Measurements from ENCODE around the gene NHEJ1. TPM values are rescaled to one million over a fixed set of nuclear protein-coding genes. Genes with fewer than 3 reads are reported as not detected.

The NHEJ1 gene
- total and polyA plus RNA-seq, 2 of the 13 experiments (the other 11 are each of a cell fraction or from before 2014, with no cell fraction given), result 30.0 to 30.7 TPM

- CTCF ChIA-PET (ENCODE audit: low intra/inter-chr PET ratio, low total read pairs), result no interaction called here
- H3K9me3 ChIP-seq (ENCODE audit: low read length), result no peaks in the 10 kb centered on the region
- H2AFZ ChIP-seq (ENCODE audit: low read length), result no peak overlapping the region
- no peak for FAIRE-seq
- no peaks in the 10 kb centered on the region for H3K36me3 ChIP-seq (replicated peaks in 1 of 2; ENCODE audit: control insufficient read depth in 1 of 2, insufficient read depth in 2 of 2, low read length in 2 of 2)
- no peak for DNase-seq (ENCODE audit: low spot score)
- no peak overlapping the region for H3K9ac ChIP-seq (ENCODE audit: insufficient read depth, low read depth, low read length)
- H3K4me3 ChIP-seq (replicated peaks in 1 of 3; ENCODE audit: insufficient read depth in 1 of 3, low read depth in 2 of 3, low read length in 3 of 3), result no peak overlapping the region
- in situ Hi-C loops (cut with HindIII; ENCODE audit: extremely low pct_ligation_motif_present, low pct_unique_long_range_greater_than_20kb) (no loop called here), intact Hi-C loops (cut with micrococcal nuclease; ENCODE audit: unreplicated experiment) (no loop called here)
- no peaks in the 10 kb centered on the region for H3K27me3 ChIP-seq (ENCODE audit: control insufficient read depth in 1 of 2, insufficient read depth in 2 of 2, low read length in 2 of 2)
- peak overlapping the region; percentile 41 for H3K4me2 ChIP-seq (ENCODE audit: low read depth, low read length)
- TF ChIP-seq KDM1A (CRISPR knock-in tag; IDR thresholded peaks at IDR 0.05) (no peak), REPIN1 (CRISPR knock-in tag; IDR thresholded peaks at IDR 0.05; ENCODE audit: borderline replicate concordance, low read depth) (0 out of 2 replicates have a peak, but pooled peaks have one; percentile 19), SNAPC2 (CRISPR knock-in tag; IDR thresholded peaks at IDR 0.05) (0 out of 2 replicates have a peak, but pooled peaks have one; percentile 41)
- WGBS (ENCODE audit: low lambda C conversion rate), result 86% methylated on average over 9 of the region's 9 CpGs
- H4K20me1 ChIP-seq (ENCODE audit: insufficient read depth, low read length), result no peaks in the 10 kb centered on the region
- BruUV-seq (replicated peaks), result no TSS peak
- peaks cover 84% of the 10 kb centered on the region for H3K4me1 ChIP-seq (ENCODE audit: insufficient read depth, low read length)
- POLR2A ChIA-PET, result interaction anchor here (1.4 to 2.4 kb wide), 2 partner anchors 31 to 54 kb away, joined by 3 to 16 read pairs; no protein-coding TSS in a partner anchor
- ATAC-seq, result no peak
- no peak overlapping the region for H3K27ac ChIP-seq (ENCODE audit: extremely low read length, insufficient read depth, low read length)
- H3K79me2 ChIP-seq (ENCODE audit: insufficient read depth, low read length), result no peaks in the 10 kb centered on the region
Measured at GRCh38 chr2:219112651-219113338, 47.8 kb downstream of the NHEJ1 start.

- in situ Hi-C loops (cut with HindIII; ENCODE audit: extremely low pct_ligation_motif_present, low pct_unique_long_range_greater_than_20kb) (no loop called here), intact Hi-C loops (cut with micrococcal nuclease; ENCODE audit: unreplicated experiment) (no loop called here)
- Histone ChIP-seq H3K9ac (ENCODE audit: insufficient read depth, low read depth, low read length) (no peak overlapping the region), H3K27ac (ENCODE audit: extremely low read length, insufficient read depth, low read length) (peak overlapping the region; percentile 17), H3K36me3 (replicated peaks in 1 of 2; ENCODE audit: control insufficient read depth in 1 of 2, insufficient read depth in 2 of 2, low read length in 2 of 2) (no peaks in the 10 kb centered on the region), H3K4me2 (ENCODE audit: low read depth, low read length) (peak overlapping the region; percentile 70), H3K79me2 (ENCODE audit: insufficient read depth, low read length) (no peaks in the 10 kb centered on the region), H4K20me1 (ENCODE audit: insufficient read depth, low read length) (no peaks in the 10 kb centered on the region), H3K4me1 (ENCODE audit: insufficient read depth, low read length) (peaks cover 83% of the 10 kb centered on the region), H3K27me3 (ENCODE audit: control insufficient read depth in 1 of 2, insufficient read depth in 2 of 2, low read length in 2 of 2) (no peaks in the 10 kb centered on the region), H3K9me3 (ENCODE audit: low read length) (no peaks in the 10 kb centered on the region), H3K4me3 (replicated peaks in 1 of 3; ENCODE audit: insufficient read depth in 1 of 3, low read depth in 2 of 3, low read length in 3 of 3) (peak overlapping the region in 1 of 3 experiments; percentile 20; a peak in 1 of 6 replicates), H2AFZ (ENCODE audit: low read length) (no peak overlapping the region)
- no peak for DNase-seq (ENCODE audit: low spot score)
- peak; percentile 5; the same call in 2 of the 3 replicates for ATAC-seq
- CTCF ChIA-PET (ENCODE audit: low intra/inter-chr PET ratio, low total read pairs), result interaction anchor here (0.6 kb wide), 1 partner anchor 44 kb away, joined by 3 read pairs; no protein-coding TSS in a partner anchor
- no peak for FAIRE-seq
- WGBS (ENCODE audit: low lambda C conversion rate), result 60% methylated on average over 2 of the region's 2 CpGs
- POLR2A ChIA-PET, result interaction anchor here (0.9 to 2.4 kb wide), 8 partner anchors 30 to 137 kb away, joined by 3 to 16 read pairs (median 4); partner anchors contain the start of gene ABCB6
- BruUV-seq (replicated peaks), result no TSS peak
- TF ChIP-seq HOXA9 (CRISPR knock-in tag; IDR thresholded peaks at IDR 0.05; ENCODE audit: borderline replicate concordance) (no peak), ZSCAN20 (CRISPR knock-in tag; IDR thresholded peaks at IDR 0.05; ENCODE audit: borderline replicate concordance) (0 out of 2 replicates have a peak, but pooled peaks have one; percentile 55), ZFY (CRISPR knock-in tag; IDR thresholded peaks at IDR 0.05) (no peak), STAT5B (CRISPR knock-in tag; IDR thresholded peaks at IDR 0.05) (no peak), ZBTB10 (CRISPR knock-in tag; IDR thresholded peaks at IDR 0.05; ENCODE audit: borderline replicate concordance) (peak; percentile 8; the same call in 1 of the 2 replicates), PHF8 (CRISPR knock-in tag; IDR thresholded peaks at IDR 0.05) (no peak), RXRB (CRISPR knock-in tag; IDR thresholded peaks at IDR 0.05; ENCODE audit: borderline replicate concordance) (no peak), ATRX (CRISPR knock-in tag; IDR thresholded peaks at IDR 0.05; ENCODE audit: borderline replicate concordance) (no peak)
Measured at GRCh38 chr2:219112062-219112406, 48.6 kb downstream of the NHEJ1 start.

Data from HepG2 (cell line).